ENCODE results near the gene PPP1R27.

The PPP1R27 gene

DNA sequence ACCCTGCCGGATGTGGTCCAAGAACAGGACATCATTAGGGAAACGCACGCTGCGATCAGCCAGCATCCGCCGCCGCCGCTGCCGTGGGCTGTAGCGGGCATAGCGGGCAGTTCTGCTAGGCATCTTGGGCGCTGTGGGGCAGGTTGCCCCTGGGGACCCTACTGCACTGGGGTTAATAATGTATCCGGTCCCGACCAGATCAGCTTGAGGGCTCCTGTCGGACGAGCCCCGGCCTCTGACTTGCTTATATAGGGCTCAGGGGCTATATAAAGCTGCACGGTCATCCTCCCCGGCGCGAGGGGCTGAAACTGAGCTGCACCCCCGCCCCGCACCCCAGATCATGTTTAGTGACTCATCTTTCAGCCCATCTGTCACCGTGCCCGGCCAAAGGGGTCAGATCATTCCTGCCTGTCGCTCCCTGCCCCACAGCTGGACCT lies at the start of gene PPP1R27:
Gene PPP1R27, minus strand, starts transcription at position 220 of the 437 bp plus-strand sequence. Its CDS starts 97 bp downstream, at position 123.
- DNase-seq: no peak

GRCh38 chr17:81884520-81884919 lies 49.7 kb upstream of the PPP1R27 start:
- no peak for DNase-seq

DNA sequence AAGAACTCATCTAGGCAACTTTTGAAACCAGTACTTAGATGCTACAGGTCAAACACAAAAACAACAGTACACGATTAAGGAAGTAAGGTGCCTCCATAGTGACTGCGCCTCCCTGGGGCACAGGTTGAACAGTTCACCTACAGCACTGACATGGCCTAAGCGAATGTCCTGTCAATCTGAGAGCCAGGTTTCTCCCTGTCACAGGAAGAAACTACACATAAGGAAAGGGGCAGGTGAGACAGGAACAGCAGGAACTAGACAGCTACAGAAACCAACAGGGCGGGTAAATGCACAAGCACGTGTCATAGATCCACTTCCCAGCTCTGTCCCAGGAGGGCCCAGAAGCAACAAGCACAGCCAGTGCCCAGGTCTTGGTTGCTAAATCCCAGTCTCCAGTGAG lies 44.3 kb upstream of the PPP1R27 start:
- DNase-seq: no peak

DNA sequence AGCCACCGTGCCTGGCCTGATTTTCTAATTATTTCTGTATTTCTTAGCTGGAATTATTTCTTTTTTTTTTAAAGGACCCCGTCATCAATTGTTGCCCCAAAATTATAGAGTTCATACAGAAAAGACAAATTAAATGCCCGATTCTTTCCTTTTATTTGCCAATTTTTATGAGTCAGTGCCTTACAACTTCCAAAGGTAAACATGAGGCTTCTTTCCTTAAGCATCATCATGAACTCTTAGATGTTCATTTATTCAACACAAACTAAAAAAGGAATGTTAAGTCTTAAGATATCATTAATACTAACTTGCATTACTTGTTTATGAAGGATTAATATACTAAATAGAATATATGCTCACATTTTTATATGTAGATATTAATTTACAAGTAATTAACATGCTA lies 43.4 kb upstream of the PPP1R27 start:
- DNase-seq: no peak

- no peak for DNase-seq
Observed at GRCh38 chr17:81877569-81877968, 42.7 kb upstream of the PPP1R27 start.

DNA sequence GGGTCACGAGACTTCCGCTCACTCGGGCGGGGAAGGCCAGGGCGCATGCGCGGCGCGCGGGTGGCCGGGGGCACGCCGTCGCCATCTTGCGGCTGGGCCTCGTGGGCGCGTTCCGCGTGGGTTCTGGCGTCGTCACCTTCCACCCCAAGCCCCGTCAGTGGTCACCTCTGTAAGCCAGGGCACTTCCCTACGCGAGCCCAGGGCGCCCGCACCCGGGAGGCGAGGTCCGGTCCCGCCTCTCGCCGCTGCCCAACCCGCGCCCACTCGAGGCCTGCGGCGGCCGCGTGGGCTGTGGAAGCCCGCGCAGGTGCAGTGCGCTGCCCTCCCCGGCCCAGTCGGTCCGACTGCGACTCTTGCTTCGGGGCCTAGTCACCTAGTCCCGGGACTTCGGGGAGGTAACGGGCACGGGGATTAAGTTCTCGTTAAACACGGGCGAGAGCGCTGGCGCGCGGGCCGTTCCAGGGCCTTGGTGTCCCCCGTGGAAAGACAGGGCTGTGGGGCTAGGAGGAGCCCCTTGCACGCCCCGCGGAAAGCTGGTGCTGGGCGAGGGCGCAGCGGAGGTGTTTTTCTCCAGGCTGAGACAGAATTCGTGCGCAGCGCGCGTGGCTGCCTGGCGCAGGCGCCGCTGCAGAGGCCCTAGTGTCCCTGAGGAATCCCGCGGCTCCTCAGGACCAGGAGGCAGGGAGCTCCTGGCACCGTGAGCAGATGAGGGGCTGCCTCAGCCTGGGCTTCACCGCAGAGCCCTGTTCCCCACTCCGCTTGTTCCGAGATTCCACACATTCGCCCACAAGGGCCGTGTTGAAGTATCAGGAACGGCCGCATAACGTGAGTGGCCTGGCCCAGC lies 36.8 kb upstream of the PPP1R27 start:
- DNase-seq: peak; percentile 89

- no peak for DNase-seq
Observed at GRCh38 chr17:81870981-81871386, 36.1 kb upstream of the PPP1R27 start, which contains the start of gene ARHGDIA. ARHGDIA (minus strand) TSS chr17:81871337; CDS start chr17:81869930, 1,407 bp downstream.

GRCh38 chr17:81870131-81870980 lies 35.5 kb upstream of the PPP1R27 start:
- DNase-seq: peak; percentile 57

DNA sequence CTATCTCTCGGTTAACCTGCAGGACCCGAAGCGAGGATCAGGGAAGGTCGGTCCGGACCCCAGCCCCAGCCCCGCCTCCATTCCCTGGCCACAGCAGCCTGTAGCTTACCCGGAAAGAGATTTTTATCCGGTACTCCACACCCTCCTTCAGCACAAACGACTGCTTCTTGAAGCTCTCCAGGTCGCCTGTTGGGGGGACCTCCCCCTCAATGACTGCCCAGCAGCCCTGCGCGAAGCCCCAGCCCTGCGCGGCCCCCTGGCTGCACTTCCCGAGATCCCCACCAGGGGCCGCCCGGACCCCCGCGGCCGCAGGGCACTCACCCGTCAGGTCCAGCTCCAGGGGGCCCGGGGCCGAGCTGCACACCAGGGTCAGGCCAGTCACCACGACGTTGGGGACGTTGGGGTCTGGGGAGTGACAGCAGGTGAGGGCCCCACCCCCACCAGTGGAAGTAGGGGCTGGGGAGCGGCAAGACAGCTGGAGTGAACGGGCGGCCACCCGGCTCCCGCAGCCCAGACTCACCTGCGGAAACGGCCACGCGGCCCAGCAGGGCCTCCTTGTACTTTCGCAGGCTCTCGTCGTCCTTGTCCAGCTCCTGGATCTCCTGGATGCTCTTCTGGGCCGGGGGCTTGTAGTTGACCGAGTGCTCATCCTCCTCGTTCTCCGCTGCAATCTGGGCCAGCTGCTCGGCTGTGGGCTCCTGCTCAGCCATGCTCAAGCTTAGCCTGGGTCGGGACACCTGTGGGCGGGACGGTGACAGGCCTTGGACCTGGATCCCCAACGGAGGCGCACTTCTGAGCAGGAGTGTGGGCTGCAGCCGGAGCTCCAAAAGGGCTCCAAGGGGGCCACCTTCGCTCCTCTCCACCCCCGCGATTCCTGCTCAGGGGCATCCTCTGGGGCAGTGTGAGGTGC lies 34.6 kb upstream of the PPP1R27 start:
- DNase-seq: no peak

GRCh38 chr17:81868674-81869220 lies 33.9 kb upstream of the PPP1R27 start:
- DNase-seq: no peak

GRCh38 chr17:81867991-81868673 lies 33.3 kb upstream of the PPP1R27 start:
- no peak for DNase-seq

- no peak for DNase-seq
Observed at GRCh38 chr17:81867170-81867990, 32.5 kb upstream of the PPP1R27 start.

DNA sequence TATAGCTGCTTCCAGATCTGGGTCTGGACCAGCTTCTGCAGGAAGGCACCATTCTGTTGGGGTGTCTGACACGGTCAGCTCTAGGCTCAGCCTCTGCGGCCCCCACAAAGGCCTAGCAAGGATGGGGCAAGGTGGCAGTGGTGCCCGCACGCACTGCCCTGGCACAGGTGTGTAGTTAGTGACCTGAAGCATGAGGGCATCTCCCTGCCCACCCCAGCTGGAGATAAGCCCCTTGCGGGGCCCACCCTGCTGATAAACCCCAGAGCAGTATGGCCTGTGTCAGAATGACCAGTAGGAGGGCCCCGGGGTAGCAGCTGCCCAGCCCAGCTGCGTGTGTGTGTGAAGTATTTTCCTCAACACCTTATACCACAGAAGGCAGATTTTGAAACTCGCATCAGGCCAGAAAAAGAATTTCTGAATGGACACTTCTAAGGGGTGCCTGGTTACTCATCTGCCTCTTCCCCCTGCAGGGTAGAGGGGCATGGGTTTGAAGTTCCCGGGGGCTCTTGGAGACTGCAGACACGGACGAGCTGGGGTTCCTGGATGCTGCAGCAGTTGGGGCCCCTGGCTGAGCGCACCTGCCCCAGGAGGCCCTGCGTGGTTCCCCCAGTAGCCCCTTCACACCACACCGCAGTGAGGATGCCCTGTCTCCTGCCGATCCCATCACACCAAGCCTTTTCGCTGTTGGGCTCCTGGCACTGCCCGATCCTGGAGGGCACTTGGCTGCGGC lies 31.8 kb upstream of the PPP1R27 start:
- DNase-seq: no peak

- no peak for DNase-seq
Observed at GRCh38 chr17:81865733-81866439, 31.0 kb upstream of the PPP1R27 start.

- DNase-seq: no peak
Observed at GRCh38 chr17:81865358-81865732, 30.5 kb upstream of the PPP1R27 start.

- DNase-seq: no peak
Observed at GRCh38 chr17:81863833-81864768, 29.3 kb upstream of the PPP1R27 start.

DNA sequence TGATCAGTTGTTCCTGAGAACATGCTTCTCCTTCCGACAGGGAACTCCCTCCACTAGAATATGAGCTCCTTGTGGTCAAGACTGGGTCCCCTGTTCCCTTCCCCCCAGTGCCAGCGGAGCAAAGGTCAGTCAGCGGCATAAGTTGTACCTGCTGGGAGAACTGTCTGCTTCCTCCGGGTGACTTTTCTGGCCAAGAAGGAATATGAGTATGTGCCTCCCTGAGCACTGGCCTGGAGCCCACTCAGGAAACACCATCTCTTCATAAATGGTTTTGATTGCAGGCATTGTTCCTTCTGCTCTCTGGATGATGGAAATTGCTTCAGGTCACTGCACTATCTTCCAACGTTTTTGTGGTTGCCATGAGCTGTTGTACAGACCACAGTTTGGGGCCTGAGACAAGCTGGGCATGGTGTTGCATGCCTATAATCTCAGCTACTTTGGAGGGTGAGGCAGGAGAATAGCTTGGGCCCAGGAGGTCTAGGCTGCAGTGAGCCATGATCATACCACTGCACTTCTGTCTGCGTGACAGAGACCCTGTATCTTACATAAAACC lies 28.3 kb upstream of the PPP1R27 start:
- DNase-seq: no peak
